IMR-90 (cell line): ENCODE results near the gene B3GAT1. TPM values are rescaled to one million over a fixed set of nuclear protein-coding genes. Genes with fewer than 3 reads are reported as not detected.

Source experiments
- ATAC-seq: fragments of 200-7000 bp; cut with Tn5 transposase; 2 replicates; pipeline ENCODE4 v1.9.1; 2020; ENCODE audit warnings: low read depth, mild to moderate bottlenecking, moderate library complexity
- BruUV-seq: library from RNA; stranded (reverse); fragments of 400-500 nt; replicated peaks from 2 replicates; lab custom pipeline; 2021; lab: Mats Ljungman, UMichigan
- CTCF ChIA-PET: fragments of 300-600 bp; formaldehyde crosslinking; extraction: SDS; loops from one replicate; lab custom pipeline; 2021; ENCODE audit warnings: antibody characterized with exemption; lab: Yijun Ruan, JAX
- POLR2A ChIA-PET: fragments of 300-600 bp; sonication (Branson Sonifier 250); formaldehyde crosslinking; loops from one replicate; lab custom pipeline; 2022; ENCODE audit warnings: antibody characterized with exemption; ENCODE audit not compliant: unreplicated experiment; lab: Charles Lee
- DNase-seq: peaks from one replicate; pipeline ENCODE4 v3.0.0; 2013
- H2AFZ ChIP-seq: replicated peaks from 2 replicates; pipeline ENCODE3; 2013; ENCODE audit warnings: low read length, mild to moderate bottlenecking; ENCODE audit not compliant: poor library complexity
- H2AK5ac ChIP-seq: 2 replicates; pipeline ENCODE4 v1.6.1; 2013; ENCODE audit warnings: low read depth, low read length, inconsistent platforms
- H2AK9ac ChIP-seq: replicated peaks from 2 replicates; pipeline ENCODE3; 2013; ENCODE audit warnings: mild to moderate bottlenecking, low read depth, low read length, moderate library complexity; ENCODE audit not compliant: poor library complexity
- H2BK120ac ChIP-seq: 2 replicates; pipeline ENCODE4 v1.6.1; 2013; ENCODE audit warnings: low read depth, low read length, inconsistent platforms
- H2BK15ac ChIP-seq: 3 replicates; pipeline ENCODE4 v1.6.1; 2013; ENCODE audit warnings: low read depth, low read length, inconsistent platforms
- H2BK20ac ChIP-seq: 2 replicates; pipeline ENCODE4 v1.6.1; 2013; ENCODE audit warnings: low read depth, mild to moderate bottlenecking, inconsistent platforms, low read length, moderate library complexity
- H2BK5ac ChIP-seq: 2 replicates; pipeline ENCODE4 v1.6.1; 2013; ENCODE audit warnings: mild to moderate bottlenecking, low read depth, low read length, inconsistent platforms; ENCODE audit not compliant: poor library complexity, severe bottlenecking
- H3K14ac ChIP-seq: replicated peaks from 2 replicates; pipeline ENCODE4 v1.6.1; 2013; ENCODE audit warnings: low read depth, low read length, inconsistent platforms
- H3K18ac ChIP-seq: 2 replicates; pipeline ENCODE4 v1.6.1; 2013; ENCODE audit warnings: low read depth, low read length, control low read depth
- H3K23ac ChIP-seq: 2 replicates; pipeline ENCODE4 v1.6.1; 2013; ENCODE audit warnings: low read depth, low read length, inconsistent platforms
- H3K27ac ChIP-seq: 2 replicates; pipeline ENCODE4 v1.5.1; 2013; ENCODE audit warnings: mild to moderate bottlenecking, control low read depth, low read length; ENCODE audit not compliant: insufficient read depth
- H3K27me3 ChIP-seq: 2 replicates; pipeline ENCODE4 v1.6.1; 2013; ENCODE audit warnings: low read length; ENCODE audit not compliant: control insufficient read depth, insufficient read depth
- H3K36me3 ChIP-seq: 2 replicates; pipeline ENCODE4 v1.6.1; 2013; ENCODE audit warnings: low read length, mixed read lengths; ENCODE audit not compliant: control insufficient read depth, insufficient read depth
- H3K4ac ChIP-seq: 2 replicates; pipeline ENCODE4 v1.6.1; 2013; ENCODE audit warnings: low read depth, low read length, inconsistent platforms
- H3K4me1 ChIP-seq: 2 replicates; pipeline ENCODE4 v1.6.1; 2013; ENCODE audit warnings: low read length, mixed read lengths; ENCODE audit not compliant: control insufficient read depth, insufficient read depth
- H3K4me2 ChIP-seq: 2 replicates; pipeline ENCODE4 v1.6.1; 2013; ENCODE audit warnings: low read depth, mild to moderate bottlenecking, control low read depth, low read length, moderate library complexity
- H3K4me3 ChIP-seq: 2 replicates; pipeline ENCODE4 v1.5.1; 2013; ENCODE audit warnings: low read depth, mild to moderate bottlenecking, control low read depth, low read length, moderate library complexity; ENCODE audit not compliant: insufficient read depth
- H3K56ac ChIP-seq: 2 replicates; pipeline ENCODE4 v1.6.1; 2013; ENCODE audit warnings: low read length, inconsistent platforms; ENCODE audit not compliant: insufficient read depth; ENCODE audit errors: extremely low read depth
- H3K79me1 ChIP-seq, 2 experiments: 2 replicates each; pipeline ENCODE4 v1.6.1; 2013; ENCODE audit warnings: low read length in 2 of 2, inconsistent platforms in 1 of 2, low read depth in 1 of 2
- H3K9ac ChIP-seq: 2 replicates; pipeline ENCODE4 v1.6.1; 2013; ENCODE audit warnings: low read depth, low read length, control low read depth
- H3K9me1 ChIP-seq: 2 replicates; pipeline ENCODE4 v1.6.1; 2013; ENCODE audit warnings: low read length, inconsistent platforms; ENCODE audit not compliant: insufficient read depth
- H3K9me3 ChIP-seq: 2 replicates; pipeline ENCODE4 v1.6.1; 2013; ENCODE audit warnings: low read length; ENCODE audit not compliant: control insufficient read depth, insufficient read depth
- H4K20me1 ChIP-seq: 2 replicates; pipeline ENCODE4 v1.6.1; 2013; ENCODE audit warnings: low read length, inconsistent platforms; ENCODE audit not compliant: insufficient read depth
- H4K5ac ChIP-seq: 2 replicates; pipeline ENCODE4 v1.6.1; 2013; ENCODE audit warnings: mild to moderate bottlenecking, low read depth, low read length, control low read depth
- H4K8ac ChIP-seq, 2 experiments: 2 replicates each; pipeline ENCODE4 v1.6.1; 2013; ENCODE audit warnings: low read depth in 2 of 2, low read length in 2 of 2, control low read depth in 1 of 2, inconsistent platforms in 1 of 2
- H4K91ac ChIP-seq: 2 replicates; pipeline ENCODE4 v1.6.1; 2013; ENCODE audit warnings: low read depth, low read length, inconsistent platforms; ENCODE audit not compliant: insufficient read depth
- BHLHE40 ChIP-seq: fragments of 150-350 bp; IDR thresholded peaks from 2 replicates; pipeline ENCODE4 v1.6.1; 2016; ENCODE audit warnings: mild to moderate bottlenecking, low read depth, low read length
- CEBPB ChIP-seq: IDR thresholded peaks from 2 replicates; pipeline ENCODE4 v1.6.1; 2012; ENCODE audit warnings: low read depth, low read length, improper control_type of control experiment
- FOS ChIP-seq: fragments of 150-350 bp; IDR thresholded peaks from 2 replicates; pipeline ENCODE4 v1.6.1; 2016; ENCODE audit warnings: low read depth, low read length
- MAZ ChIP-seq: IDR thresholded peaks from 2 replicates; pipeline ENCODE4 v1.6.1; 2012; ENCODE audit warnings: low read depth, mild to moderate bottlenecking, low read length, improper control_type of control experiment, moderate library complexity, borderline replicate concordance
- MXI1 ChIP-seq: IDR thresholded peaks from 2 replicates; pipeline ENCODE4 v1.6.1; 2012; ENCODE audit warnings: low read depth, mild to moderate bottlenecking, low read length, moderate library complexity, borderline replicate concordance
- NFE2L2 ChIP-seq: fragments of 150-350 bp; IDR thresholded peaks from 2 replicates; pipeline ENCODE4 v1.6.1; 2016; ENCODE audit warnings: low read depth, mild to moderate bottlenecking, low read length
- POLR2A ChIP-seq: IDR thresholded peaks from 2 replicates; pipeline ENCODE4 v1.6.1; 2012; ENCODE audit warnings: mild to moderate bottlenecking, low read depth, low read length
- RAD21 ChIP-seq: IDR thresholded peaks from 2 replicates; pipeline ENCODE4 v1.6.1; 2012; ENCODE audit warnings: low read length, improper control_type of control experiment
- RCOR1 ChIP-seq: IDR thresholded peaks from 2 replicates; pipeline ENCODE4 v1.6.1; 2012; ENCODE audit warnings: mild to moderate bottlenecking, low read length, improper control_type of control experiment; ENCODE audit not compliant: insufficient replicate concordance
- RFX5 ChIP-seq: IDR thresholded peaks from 2 replicates; pipeline ENCODE4 v1.8.0; 2012; ENCODE audit warnings: low read depth, mild to moderate bottlenecking, low read length, moderate library complexity
- SMC3 ChIP-seq: fragments of 150-350 bp; IDR thresholded peaks from 2 replicates; pipeline ENCODE4 v1.6.1; 2016; ENCODE audit warnings: low read depth, mild to moderate bottlenecking, antibody characterized with exemption, low read length, moderate library complexity
- WGBS, 2 experiments: methylation state at CpG; one replicate each; pipeline versions ENCODE4 v1.1.5 to v1.1.7; 2013; ENCODE audit warnings: missing lambda C conversion rate in 2 of 2; ENCODE audit not compliant: insufficient read length in 1 of 2; ENCODE audit errors: extremely low coverage in 2 of 2; 5-methylcytosine and 5-hydroxymethylcytosine counted together
- dilution Hi-C: fragments of 300-500 bp; cut with HindIII; formaldehyde crosslinking; loops from one replicate; pipeline ENCODE4 v1.14.3; 2018; ENCODE audit warnings: low sequenced_read_pairs; ENCODE audit not compliant: unreplicated experiment
- in situ Hi-C: fragments of 300-500 bp; cut with MboI; formaldehyde crosslinking; loops from 3 replicates; pipeline ENCODE4 v1.14.3; 2019; ENCODE audit warnings: low sequenced_read_pairs, inconsistent platforms, mixed read lengths
- intact Hi-C: fragments of 100-400 bp; cut with micrococcal nuclease; formaldehyde crosslinking; loops from 2 replicates; pipeline ENCODE4 v1.10.0; 2022
- polyA plus RNA-seq, 3 experiments: library from polyadenylated mRNA; depleted of rRNA; stranded (reverse); fragments of >200 nt; gene quantifications; 2 replicates each; pipeline ENCODE4 v1.2.3, GENCODE V29; 2012; ENCODE audit warnings: low replicate concordance in 1 of 3
- total RNA-seq: library from RNA; depleted of rRNA; stranded (reverse); fragments of >200 nt; gene quantifications from 2 replicates; pipeline ENCODE4 v1.2.3, GENCODE V29; 2012
- TF ChIP-seq, protein P1 (sequence below): fragments of 150-350 bp; IDR thresholded peaks from 2 replicates; pipeline ENCODE4 v1.6.1; 2017; ENCODE audit warnings: mild to moderate bottlenecking, antibody characterized with exemption, low read length, low read depth
- TF ChIP-seq, protein P2 (sequence below): conservative IDR thresholded peaks from 2 replicates; pipeline ENCODE4 v1.5.1; 2012; ENCODE audit warnings: mild to moderate bottlenecking, low read depth, low read length, improper control_type of control experiment
- TF ChIP-seq, protein P3 (sequence below): fragments of 150-350 bp; IDR thresholded peaks from 2 replicates; pipeline ENCODE4 v1.6.1; 2016; ENCODE audit warnings: low read depth, mild to moderate bottlenecking, low read length, moderate library complexity, borderline replicate concordance

The B3GAT1 gene
- total and polyA plus RNA-seq, 2 of the 4 experiments (the other 2 are of a cell fraction), result not detected

DNA sequence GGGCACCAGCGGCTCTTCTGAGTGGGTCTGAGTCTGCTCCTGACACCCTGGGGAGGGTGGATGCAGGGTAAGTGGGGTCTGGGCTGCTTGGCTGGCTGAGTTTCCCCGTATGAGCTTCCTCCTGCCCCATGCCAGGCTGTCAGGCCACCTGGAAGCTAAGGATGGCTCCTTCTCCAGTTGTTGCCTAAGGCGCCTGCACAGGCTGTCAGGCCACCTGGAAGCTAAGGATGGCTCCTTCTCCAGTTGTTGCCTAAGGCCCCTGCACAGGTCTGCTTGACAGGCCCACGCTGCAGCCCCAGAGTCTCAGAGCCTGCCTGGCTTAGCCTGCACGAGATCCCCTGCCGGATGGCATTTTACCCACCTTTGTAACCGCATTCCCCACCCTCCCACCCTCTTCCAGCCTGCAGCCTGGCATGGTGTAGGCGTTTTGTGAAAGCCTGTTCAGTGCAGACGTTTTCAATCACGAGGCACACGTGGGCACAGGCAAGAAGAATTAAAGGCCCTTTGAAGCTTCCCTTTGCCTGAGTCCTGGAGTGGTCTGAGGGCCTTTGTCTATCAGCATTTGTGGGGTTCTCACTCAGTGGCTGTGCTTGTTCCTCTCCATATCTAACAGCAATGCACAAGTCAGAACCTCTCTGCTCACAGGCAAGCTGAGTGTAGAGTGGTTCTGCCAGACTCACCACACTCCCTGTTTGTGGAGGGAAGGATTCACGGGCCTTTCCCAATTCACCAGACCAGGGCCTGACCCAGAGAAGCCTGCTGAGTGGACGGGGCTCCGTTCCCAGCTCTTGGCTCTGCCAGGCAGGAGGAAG is 40.2 kb upstream of the B3GAT1 start:
- H2BK5ac ChIP-seq, result no peak overlapping the region
- no peak overlapping the region for H2BK120ac ChIP-seq
- peak overlapping the region; percentile 2 for H2AFZ ChIP-seq
- no peak overlapping the region for H3K14ac ChIP-seq
- intact Hi-C loops, result no loop called here
- no peaks in the 10 kb centered on the region for H3K4me1 ChIP-seq
- H3K18ac ChIP-seq, result no peak overlapping the region
- H3K4ac ChIP-seq, result no peak overlapping the region
- H4K91ac ChIP-seq, result no peak overlapping the region
- WGBS, 2 experiments, result 33% methylated on average over 1 of the region's 14 CpGs; no CpG with 5 or more reads in 1 of the 2 experiments
- in situ Hi-C loops, result no loop called here
- TF ChIP-seq RFX5 (no peak), SMC3 (no peak), MXI1 (no peak), POLR2A (no peak), NFE2L2 (no peak), FOS (no peak), RCOR1 (no peak), RAD21 (no peak), MAZ (no peak), CEBPB (no peak), BHLHE40 (no peak)
- TF ChIP-seq, protein P1, sequence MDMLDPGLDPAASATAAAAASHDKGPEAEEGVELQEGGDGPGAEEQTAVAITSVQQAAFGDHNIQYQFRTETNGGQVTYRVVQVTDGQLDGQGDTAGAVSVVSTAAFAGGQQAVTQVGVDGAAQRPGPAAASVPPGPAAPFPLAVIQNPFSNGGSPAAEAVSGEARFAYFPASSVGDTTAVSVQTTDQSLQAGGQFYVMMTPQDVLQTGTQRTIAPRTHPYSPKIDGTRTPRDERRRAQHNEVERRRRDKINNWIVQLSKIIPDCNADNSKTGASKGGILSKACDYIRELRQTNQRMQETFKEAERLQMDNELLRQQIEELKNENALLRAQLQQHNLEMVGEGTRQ, result no peak
- TF ChIP-seq, protein P2, sequence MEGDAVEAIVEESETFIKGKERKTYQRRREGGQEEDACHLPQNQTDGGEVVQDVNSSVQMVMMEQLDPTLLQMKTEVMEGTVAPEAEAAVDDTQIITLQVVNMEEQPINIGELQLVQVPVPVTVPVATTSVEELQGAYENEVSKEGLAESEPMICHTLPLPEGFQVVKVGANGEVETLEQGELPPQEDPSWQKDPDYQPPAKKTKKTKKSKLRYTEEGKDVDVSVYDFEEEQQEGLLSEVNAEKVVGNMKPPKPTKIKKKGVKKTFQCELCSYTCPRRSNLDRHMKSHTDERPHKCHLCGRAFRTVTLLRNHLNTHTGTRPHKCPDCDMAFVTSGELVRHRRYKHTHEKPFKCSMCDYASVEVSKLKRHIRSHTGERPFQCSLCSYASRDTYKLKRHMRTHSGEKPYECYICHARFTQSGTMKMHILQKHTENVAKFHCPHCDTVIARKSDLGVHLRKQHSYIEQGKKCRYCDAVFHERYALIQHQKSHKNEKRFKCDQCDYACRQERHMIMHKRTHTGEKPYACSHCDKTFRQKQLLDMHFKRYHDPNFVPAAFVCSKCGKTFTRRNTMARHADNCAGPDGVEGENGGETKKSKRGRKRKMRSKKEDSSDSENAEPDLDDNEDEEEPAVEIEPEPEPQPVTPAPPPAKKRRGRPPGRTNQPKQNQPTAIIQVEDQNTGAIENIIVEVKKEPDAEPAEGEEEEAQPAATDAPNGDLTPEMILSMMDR, result no peak
- TF ChIP-seq, protein P3, sequence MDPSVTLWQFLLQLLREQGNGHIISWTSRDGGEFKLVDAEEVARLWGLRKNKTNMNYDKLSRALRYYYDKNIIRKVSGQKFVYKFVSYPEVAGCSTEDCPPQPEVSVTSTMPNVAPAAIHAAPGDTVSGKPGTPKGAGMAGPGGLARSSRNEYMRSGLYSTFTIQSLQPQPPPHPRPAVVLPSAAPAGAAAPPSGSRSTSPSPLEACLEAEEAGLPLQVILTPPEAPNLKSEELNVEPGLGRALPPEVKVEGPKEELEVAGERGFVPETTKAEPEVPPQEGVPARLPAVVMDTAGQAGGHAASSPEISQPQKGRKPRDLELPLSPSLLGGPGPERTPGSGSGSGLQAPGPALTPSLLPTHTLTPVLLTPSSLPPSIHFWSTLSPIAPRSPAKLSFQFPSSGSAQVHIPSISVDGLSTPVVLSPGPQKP, result no peak
- H4K20me1 ChIP-seq, result no peaks in the 10 kb centered on the region
- no peaks in the 10 kb centered on the region for H3K27me3 ChIP-seq
- H4K5ac ChIP-seq, result no peak overlapping the region
- BruUV-seq, result no TSS peak
- no peaks in the 10 kb centered on the region for H3K9me1 ChIP-seq
- H3K4me3 ChIP-seq, result no peak overlapping the region
- no peak overlapping the region for H3K56ac ChIP-seq
- H3K23ac ChIP-seq, result no peak overlapping the region
- no peaks in the 10 kb centered on the region for H3K79me1 ChIP-seq
- H2BK20ac ChIP-seq, result no peak overlapping the region
- dilution Hi-C loops, result no loop called here
- H4K8ac ChIP-seq, result no peak overlapping the region
- no peaks in the 10 kb centered on the region for H3K36me3 ChIP-seq
- no peak overlapping the region for H2BK15ac ChIP-seq
- no peak for DNase-seq
- ChIA-PET CTCF (no interaction called here), POLR2A (no interaction called here)
- no peak overlapping the region for H3K4me2 ChIP-seq
- H3K9ac ChIP-seq, result no peak overlapping the region
- no peak for ATAC-seq
- no peak overlapping the region for H2AK5ac ChIP-seq
- peaks cover 44% of the 10 kb centered on the region for H3K9me3 ChIP-seq
- no peak overlapping the region for H2AK9ac ChIP-seq
- no peak overlapping the region for H3K27ac ChIP-seq
